Pericardium fibroblast (primary cell): Measurements from ENCODE around the gene PCMT1. TPM values are rescaled to one million over a fixed set of nuclear protein-coding genes. Genes with fewer than 3 reads are reported as not detected.

Experiments used
- total RNA-seq: library from RNA; depleted of rRNA; stranded (reverse); fragments of >200 nt; gene quantifications from 2 replicates; pipeline ENCODE4 v1.2.3, GENCODE V29; 2015

PCMT1 gene
- 61.8 and 88.1 TPM in 2 replicates for total RNA-seq

DNA sequence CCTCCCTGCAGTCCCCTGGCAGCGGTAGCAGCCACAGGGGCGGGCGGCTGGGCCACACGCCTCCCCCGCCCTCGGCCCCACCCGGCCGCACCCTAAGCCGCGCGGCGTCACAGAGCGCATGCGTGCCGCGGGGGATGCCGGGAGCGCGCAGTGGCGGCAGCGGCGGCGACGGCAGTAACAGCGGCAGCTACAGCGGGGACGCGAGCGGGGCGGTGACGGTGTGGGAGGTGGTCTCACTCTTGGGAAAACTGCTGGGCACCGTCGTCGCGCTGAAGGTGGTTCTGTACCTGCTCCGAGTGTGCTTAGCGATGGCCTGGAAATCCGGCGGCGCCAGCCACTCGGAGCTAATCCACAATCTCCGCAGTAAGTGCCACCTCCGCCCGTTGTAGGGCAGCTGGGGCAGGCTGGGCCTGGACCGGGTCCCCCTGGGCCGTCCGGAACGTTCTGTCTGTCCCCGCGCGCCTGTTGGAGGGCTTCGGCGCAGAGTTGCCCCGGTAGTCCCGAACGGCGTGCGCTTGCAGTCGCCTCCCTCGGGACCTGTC, at the start of gene PCMT1:
Gene PCMT1, plus strand, starts transcription at position 148 of the 542 bp plus-strand sequence. Its CDS starts 161 bp downstream, at position 309.

DNA sequence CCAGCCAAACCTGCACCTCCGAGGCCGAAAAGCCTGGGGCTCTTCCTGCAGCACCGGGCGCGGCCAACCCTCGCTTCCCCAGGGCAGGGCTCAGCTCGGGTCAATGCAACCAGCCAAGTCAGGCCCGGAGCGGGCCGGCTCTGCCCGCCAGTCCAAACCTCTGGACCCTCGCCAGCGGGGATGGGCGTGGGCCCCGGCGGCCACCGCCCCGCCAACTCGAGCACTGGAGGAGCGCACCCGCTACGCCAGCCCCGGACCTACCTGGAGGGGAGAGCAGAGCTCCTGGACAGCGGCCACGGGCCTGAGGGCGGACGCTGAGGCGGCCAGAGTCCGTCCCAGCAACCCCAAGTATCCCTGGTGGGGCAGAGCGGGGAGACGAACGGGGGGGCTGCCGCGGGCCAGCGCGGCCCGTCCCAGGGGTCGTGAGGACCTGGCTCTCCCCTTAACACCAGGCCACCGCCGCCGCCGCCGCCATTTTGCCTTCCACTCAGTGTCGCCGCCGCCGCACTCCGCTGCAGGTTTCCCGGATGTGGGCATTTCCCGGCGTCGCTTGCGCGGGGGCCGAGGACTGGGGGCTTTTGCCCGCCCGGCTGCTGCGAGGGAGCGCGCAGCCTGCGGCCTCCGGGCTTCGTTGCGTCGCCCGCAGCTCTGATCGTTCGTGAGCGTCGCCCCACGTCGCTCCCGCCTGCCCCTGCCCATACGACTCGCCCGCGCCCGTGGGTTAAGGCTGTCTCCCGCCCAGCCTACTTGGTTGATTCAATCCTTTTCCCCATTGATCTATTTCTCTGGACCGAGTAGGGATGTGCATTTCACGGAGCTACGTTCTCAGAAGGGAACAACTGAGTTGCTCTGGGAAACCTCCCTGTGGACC, 31.7 kb upstream of the PCMT1 start, which contains the start of gene LATS1:
Gene LATS1, minus strand, starts transcription at position 514 of the 871 bp plus-strand sequence. CDS start 15,975 bp downstream, outside the sequence.

DNA sequence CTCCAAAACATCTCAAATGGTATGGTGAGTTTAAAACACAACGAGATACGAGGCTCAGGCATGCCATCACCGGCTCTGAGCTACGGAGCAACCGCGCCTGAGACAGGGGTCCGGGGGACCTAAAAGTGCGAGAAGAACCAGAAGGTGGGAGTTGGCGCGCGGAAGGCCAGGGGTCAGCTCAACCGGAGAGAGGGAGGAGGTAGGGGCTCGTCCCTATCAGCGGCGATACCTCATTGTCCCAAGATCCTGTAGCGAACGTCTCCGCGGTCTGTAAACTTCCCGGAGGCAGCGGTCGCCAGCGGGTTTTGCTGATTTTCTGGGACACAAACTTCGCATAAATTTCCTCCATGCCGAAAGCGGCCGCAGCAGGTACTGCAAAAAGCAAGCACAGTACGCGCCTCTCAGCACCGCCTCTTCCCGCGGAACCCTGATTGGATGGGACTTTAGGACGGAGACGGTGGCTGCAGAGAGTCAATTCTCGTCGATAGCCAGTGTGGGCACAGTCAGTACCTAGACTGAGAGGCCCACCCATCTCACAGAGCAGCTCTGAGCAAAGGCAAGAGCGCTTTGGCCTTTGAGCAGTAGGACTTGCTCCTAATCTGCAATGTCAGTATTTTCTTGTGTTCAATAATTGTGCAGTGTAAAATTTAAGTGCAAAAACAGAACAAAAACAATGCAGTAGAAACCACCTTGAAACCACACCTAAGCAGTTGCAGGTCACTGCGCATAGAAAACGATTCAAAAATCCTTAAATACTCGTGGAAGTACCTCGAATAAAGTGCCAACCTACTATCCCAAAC, 3.2 kb upstream of the PCMT1 start, which contains the start of gene NUP43:
Gene NUP43, minus strand, starts transcription at position 383 of the 800 bp plus-strand sequence. Its CDS starts 34 bp downstream, at position 349.

Other genes starting within 250 kb of the PCMT1 start
- 17.9 and 23.9 TPM in 2 replicates for gene PPIL4, start 203.7 kb upstream of the PCMT1 start, total RNA-seq
- 42.8 and 53.8 TPM in 2 replicates for gene GINM1, start 183.4 kb upstream of the PCMT1 start, total RNA-seq
- gene KATNA1, start 101.0 kb upstream of the PCMT1 start, total RNA-seq = 16.8 and 20.1 TPM in 2 replicates
- gene LATS1, start 31.6 kb upstream of the PCMT1 start, total RNA-seq = 6.9 and 14.6 TPM in 2 replicates
- gene NUP43, start 3.2 kb upstream of the PCMT1 start, total RNA-seq = 9.2 and 13.2 TPM in 2 replicates
- gene LRP11, start 114.6 kb downstream of the PCMT1 start, total RNA-seq = 37.9 and 42.0 TPM in 2 replicates
- gene RAET1E, start 148.4 kb downstream of the PCMT1 start, total RNA-seq = 0.23 TPM in 1 of 2 replicates, not detected in the other
- gene RAET1G, start 173.4 kb downstream of the PCMT1 start, total RNA-seq = 0.82 TPM in 1 of 2 replicates, not detected in the other
- 0.94 and 4.8 TPM in 2 replicates for gene ULBP2, start 192.3 kb downstream of the PCMT1 start, total RNA-seq
- gene ULBP1, start 214.2 kb downstream of the PCMT1 start, total RNA-seq = 2.0 and 2.1 TPM in 2 replicates